GM18870 (cell line): Measurements from ENCODE around the gene SEC63.
"Not testable (repeated sequence)": the region's sequence is repeated elsewhere in the genome, so short reads cannot be mapped to it uniquely, and the experiment has no call there.

Experiments used
- ATAC-seq: cut with Tn5 transposase; IDR thresholded peaks from one replicate; pipeline ENCODE4 v1.9.1; 2021; ENCODE audit warnings: moderate library complexity; ENCODE audit not compliant: unreplicated experiment

SEC63 gene

GRCh38 chr6:107957909-107958688, at the start of gene SEC63:
Gene SEC63 (minus strand): TSS chr6:107958208. CDS start chr6:107958009, 199 bp downstream.
- peak; percentile 74 for ATAC-seq

GRCh38 chr6:108005961-108006360, 48.0 kb upstream of the SEC63 start:
- ATAC-seq, result no peak

- no peak for ATAC-seq
Measured at GRCh38 chr6:108004861-108005260, 46.9 kb upstream of the SEC63 start.

GRCh38 chr6:108002365-108003221, 44.6 kb upstream of the SEC63 start:
- no peak for ATAC-seq

GRCh38 chr6:108001696-108002231, 43.8 kb upstream of the SEC63 start:
- ATAC-seq, result no peak

- not testable (repeated sequence) for ATAC-seq
Measured at GRCh38 chr6:108000259-108000658, 42.3 kb upstream of the SEC63 start.

- no peak for ATAC-seq
Measured at GRCh38 chr6:107999341-107999740, 41.3 kb upstream of the SEC63 start.

GRCh38 chr6:107991772-107992550, 34.0 kb upstream of the SEC63 start:
- no peak for ATAC-seq

GRCh38 chr6:107991061-107991460, 33.1 kb upstream of the SEC63 start:
- no peak for ATAC-seq

GRCh38 chr6:107990587-107990986, 32.6 kb upstream of the SEC63 start:
- not testable (repeated sequence) for ATAC-seq

GRCh38 chr6:107989166-107990094, 31.4 kb upstream of the SEC63 start:
- ATAC-seq, result no peak

- ATAC-seq, result no peak
Measured at GRCh38 chr6:107988570-107988969, 30.6 kb upstream of the SEC63 start.

- no peak for ATAC-seq
Measured at GRCh38 chr6:107987805-107988204, 29.8 kb upstream of the SEC63 start.

GRCh38 chr6:107985701-107986100, 27.7 kb upstream of the SEC63 start:
- no peak for ATAC-seq

GRCh38 chr6:107983811-107984210, 25.8 kb upstream of the SEC63 start:
- no peak for ATAC-seq

GRCh38 chr6:107982486-107982885, 24.5 kb upstream of the SEC63 start:
- no peak for ATAC-seq

GRCh38 chr6:107981695-107982094, 23.7 kb upstream of the SEC63 start:
- no peak for ATAC-seq

GRCh38 chr6:107977283-107977682, 19.3 kb upstream of the SEC63 start:
- no peak for ATAC-seq

GRCh38 chr6:107976155-107976783, 18.3 kb upstream of the SEC63 start:
- no peak for ATAC-seq
